ENCODE measurements around the gene ZFYVE16.

The ZFYVE16 gene

GRCh38 chr5:80495891-80496290 lies 88.0 kb downstream of the ZFYVE16 start:
- Histone ChIP-seq H3K4me1 (ENCODE audit: control insufficient read depth, insufficient read depth, low read length) (peaks cover 2% of the 10 kb centered on the region), H3K9ac (ENCODE audit: low read depth, low read length) (no peak overlapping the region), H3K4me3 (ENCODE audit: low read depth, low read length) (no peak overlapping the region), H3K36me3 (ENCODE audit: control insufficient read depth, insufficient read depth, low read length) (no peaks in the 10 kb centered on the region), H3K9me3 (ENCODE audit: control insufficient read depth, insufficient read depth, low read length) (no peaks in the 10 kb centered on the region), H3K27me3 (ENCODE audit: control insufficient read depth, insufficient read depth, low read length) (no peaks in the 10 kb centered on the region)

GRCh38 chr5:80502800-80503199 lies 94.9 kb downstream of the ZFYVE16 start:
- Histone ChIP-seq H3K9me3 (ENCODE audit: control insufficient read depth, insufficient read depth, low read length) (no peaks in the 10 kb centered on the region), H3K27me3 (ENCODE audit: control insufficient read depth, insufficient read depth, low read length) (no peaks in the 10 kb centered on the region), H3K36me3 (ENCODE audit: control insufficient read depth, insufficient read depth, low read length) (no peaks in the 10 kb centered on the region), H3K4me3 (ENCODE audit: low read depth, low read length) (no peak overlapping the region), H3K4me1 (ENCODE audit: control insufficient read depth, insufficient read depth, low read length) (no peaks in the 10 kb centered on the region), H3K9ac (ENCODE audit: low read depth, low read length) (no peak overlapping the region)

GRCh38 chr5:80503641-80504040 lies 95.8 kb downstream of the ZFYVE16 start:
- no peak overlapping the region for H3K4me3 ChIP-seq (ENCODE audit: low read depth, low read length)
- no peaks in the 10 kb centered on the region for H3K4me1 ChIP-seq (ENCODE audit: control insufficient read depth, insufficient read depth, low read length)
- no peaks in the 10 kb centered on the region for H3K27me3 ChIP-seq (ENCODE audit: control insufficient read depth, insufficient read depth, low read length)
- no peaks in the 10 kb centered on the region for H3K9me3 ChIP-seq (ENCODE audit: control insufficient read depth, insufficient read depth, low read length)
- H3K9ac ChIP-seq (ENCODE audit: low read depth, low read length) = no peak overlapping the region
- no peaks in the 10 kb centered on the region for H3K36me3 ChIP-seq (ENCODE audit: control insufficient read depth, insufficient read depth, low read length)

- Histone ChIP-seq H3K4me3 (ENCODE audit: low read depth, low read length) (no peak overlapping the region), H3K36me3 (ENCODE audit: control insufficient read depth, insufficient read depth, low read length) (no peaks in the 10 kb centered on the region), H3K9ac (ENCODE audit: low read depth, low read length) (no peak overlapping the region), H3K4me1 (ENCODE audit: control insufficient read depth, insufficient read depth, low read length) (no peaks in the 10 kb centered on the region), H3K9me3 (ENCODE audit: control insufficient read depth, insufficient read depth, low read length) (no peaks in the 10 kb centered on the region), H3K27me3 (ENCODE audit: control insufficient read depth, insufficient read depth, low read length) (no peaks in the 10 kb centered on the region)
These were observed 97.0 kb downstream of the ZFYVE16 start for GRCh38 chr5:80504833-80505232.

- Histone ChIP-seq H3K4me3 (ENCODE audit: low read depth, low read length) (no peak overlapping the region), H3K9ac (ENCODE audit: low read depth, low read length) (no peak overlapping the region), H3K36me3 (ENCODE audit: control insufficient read depth, insufficient read depth, low read length) (no peaks in the 10 kb centered on the region), H3K27me3 (ENCODE audit: control insufficient read depth, insufficient read depth, low read length) (no peaks in the 10 kb centered on the region), H3K4me1 (ENCODE audit: control insufficient read depth, insufficient read depth, low read length) (no peaks in the 10 kb centered on the region), H3K9me3 (ENCODE audit: control insufficient read depth, insufficient read depth, low read length) (no peaks in the 10 kb centered on the region)
These were observed 99.8 kb downstream of the ZFYVE16 start for GRCh38 chr5:80507663-80508062.

GRCh38 chr5:80508844-80509243 lies 101.0 kb downstream of the ZFYVE16 start:
- Histone ChIP-seq H3K9ac (ENCODE audit: low read depth, low read length) (no peak overlapping the region), H3K36me3 (ENCODE audit: control insufficient read depth, insufficient read depth, low read length) (no peaks in the 10 kb centered on the region), H3K27me3 (ENCODE audit: control insufficient read depth, insufficient read depth, low read length) (no peaks in the 10 kb centered on the region), H3K4me3 (ENCODE audit: low read depth, low read length) (no peak overlapping the region), H3K9me3 (ENCODE audit: control insufficient read depth, insufficient read depth, low read length) (no peaks in the 10 kb centered on the region), H3K4me1 (ENCODE audit: control insufficient read depth, insufficient read depth, low read length) (no peaks in the 10 kb centered on the region)

- Histone ChIP-seq H3K9ac (ENCODE audit: low read depth, low read length) (no peak overlapping the region), H3K4me3 (ENCODE audit: low read depth, low read length) (no peak overlapping the region), H3K36me3 (ENCODE audit: control insufficient read depth, insufficient read depth, low read length) (no peaks in the 10 kb centered on the region), H3K9me3 (ENCODE audit: control insufficient read depth, insufficient read depth, low read length) (no peaks in the 10 kb centered on the region), H3K27me3 (ENCODE audit: control insufficient read depth, insufficient read depth, low read length) (no peaks in the 10 kb centered on the region), H3K4me1 (ENCODE audit: control insufficient read depth, insufficient read depth, low read length) (no peaks in the 10 kb centered on the region)
These were observed 101.5 kb downstream of the ZFYVE16 start for GRCh38 chr5:80509362-80509761.

GRCh38 chr5:80516826-80517225 lies 109.0 kb downstream of the ZFYVE16 start:
- H3K36me3 ChIP-seq (ENCODE audit: control insufficient read depth, insufficient read depth, low read length) = no peaks in the 10 kb centered on the region
- H3K9ac ChIP-seq (ENCODE audit: low read depth, low read length) = no peak overlapping the region
- H3K4me1 ChIP-seq (ENCODE audit: control insufficient read depth, insufficient read depth, low read length) = no peaks in the 10 kb centered on the region
- no peaks in the 10 kb centered on the region for H3K9me3 ChIP-seq (ENCODE audit: control insufficient read depth, insufficient read depth, low read length)
- H3K4me3 ChIP-seq (ENCODE audit: low read depth, low read length) = no peak overlapping the region
- no peaks in the 10 kb centered on the region for H3K27me3 ChIP-seq (ENCODE audit: control insufficient read depth, insufficient read depth, low read length)
